GM18520 (cell line): ENCODE results near the gene CCDC77.

Experiments used
- ATAC-seq: cut with Tn5 transposase; IDR thresholded peaks from one replicate; pipeline ENCODE4 v1.9.1; 2021; ENCODE audit not compliant: unreplicated experiment

Gene CCDC77

DNA sequence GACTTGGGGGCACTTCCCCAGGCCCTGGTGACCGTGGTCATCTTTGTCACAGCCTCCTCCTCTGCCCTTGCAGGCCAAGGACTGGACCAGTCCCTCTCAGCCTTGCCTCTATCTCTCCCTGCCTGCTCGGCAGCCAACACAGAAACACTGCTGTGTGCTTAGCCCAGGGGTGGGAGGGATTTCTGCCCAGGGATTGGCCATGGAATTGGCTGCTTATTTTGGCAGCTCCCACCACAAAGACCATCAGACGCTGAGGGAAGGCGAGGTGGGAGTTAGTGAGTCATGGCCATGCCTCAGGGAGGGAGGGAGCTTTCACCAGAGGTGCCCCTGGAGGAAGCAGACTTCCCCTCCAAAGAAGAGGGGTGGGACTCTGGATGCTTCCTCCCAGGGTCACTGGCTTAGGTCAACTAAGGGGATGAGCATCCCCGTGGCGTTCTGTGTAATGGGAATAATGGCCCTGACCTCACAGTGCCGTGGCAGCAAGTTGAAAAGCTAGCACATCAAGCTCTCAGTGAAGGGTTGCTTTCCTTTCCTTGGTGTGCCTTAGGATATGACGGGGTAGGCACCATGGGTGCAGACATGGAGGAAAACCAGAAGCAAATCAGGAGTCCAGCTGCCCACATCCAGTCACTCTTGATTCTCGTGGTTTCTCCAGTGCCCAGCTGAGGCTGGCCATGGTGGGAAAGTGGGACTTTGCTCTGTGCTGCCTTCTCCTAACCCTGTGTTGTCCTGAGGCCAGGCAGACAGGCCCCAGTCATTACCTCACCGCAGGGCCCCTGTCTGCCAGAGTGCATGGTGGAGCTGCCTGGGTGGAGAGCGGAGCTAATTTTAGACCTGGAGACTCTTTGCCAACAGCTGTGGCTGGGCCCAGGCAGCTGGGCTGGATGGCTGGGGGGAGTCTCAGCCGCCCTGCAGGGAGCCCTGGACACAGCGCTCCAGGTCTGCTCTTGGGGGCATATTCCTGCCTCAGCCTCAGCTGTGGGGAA lies 79.7 kb downstream of the CCDC77 start:
- no peak for ATAC-seq

GRCh38 chr12:482061-482460 lies 80.6 kb downstream of the CCDC77 start:
- no peak for ATAC-seq

DNA sequence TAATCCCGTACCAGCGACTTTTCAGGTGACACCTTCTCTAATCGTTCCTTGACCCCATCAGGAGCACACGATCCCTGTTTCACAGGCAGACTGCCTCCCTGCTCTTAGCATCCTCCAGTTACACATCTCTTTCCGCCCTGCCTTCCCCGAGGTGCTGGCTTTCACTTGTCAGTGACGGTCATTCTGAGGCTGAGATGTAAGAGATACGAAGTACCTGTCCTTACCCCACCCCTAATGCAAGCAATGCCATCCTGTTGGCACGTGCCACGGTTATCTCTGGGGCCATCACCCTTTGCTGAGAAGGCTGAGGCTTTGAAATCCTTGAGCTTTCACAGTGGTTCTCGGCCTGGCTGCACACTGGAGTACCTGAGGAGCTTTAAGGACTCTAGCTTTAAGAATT lies 82.7 kb downstream of the CCDC77 start:
- ATAC-seq, result no peak

GRCh38 chr12:490260-490659 lies 88.8 kb downstream of the CCDC77 start:
- no peak for ATAC-seq
